ENCODE data around the gene RFX8.
"Not testable (repeated sequence)": the region's sequence is repeated elsewhere in the genome, so short reads cannot be mapped to it uniquely, and the experiment has no call there.

RFX8 gene

DNA sequence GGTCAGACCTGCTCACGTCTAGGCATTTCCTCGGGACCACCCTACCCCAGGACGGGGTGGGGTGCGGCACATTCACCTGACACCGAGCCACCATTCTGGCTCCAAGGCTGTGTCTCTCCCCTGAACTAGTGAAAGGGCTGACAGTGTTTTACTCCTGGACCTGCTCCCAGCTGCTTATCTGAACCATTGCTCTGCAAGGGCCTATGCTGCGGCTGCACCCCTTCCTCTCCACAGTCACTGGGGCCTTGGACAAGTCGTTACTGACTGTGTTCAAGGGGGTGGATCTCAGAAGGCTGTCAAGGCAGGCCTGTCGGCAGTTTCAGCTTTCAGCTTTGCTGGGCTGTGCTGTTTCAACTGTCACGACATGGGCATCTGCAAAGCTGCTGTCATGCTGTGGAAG is 99.3 kb downstream of the RFX8 start:
- no peak for DNase-seq (ENCODE audit: low spot score)

DNA sequence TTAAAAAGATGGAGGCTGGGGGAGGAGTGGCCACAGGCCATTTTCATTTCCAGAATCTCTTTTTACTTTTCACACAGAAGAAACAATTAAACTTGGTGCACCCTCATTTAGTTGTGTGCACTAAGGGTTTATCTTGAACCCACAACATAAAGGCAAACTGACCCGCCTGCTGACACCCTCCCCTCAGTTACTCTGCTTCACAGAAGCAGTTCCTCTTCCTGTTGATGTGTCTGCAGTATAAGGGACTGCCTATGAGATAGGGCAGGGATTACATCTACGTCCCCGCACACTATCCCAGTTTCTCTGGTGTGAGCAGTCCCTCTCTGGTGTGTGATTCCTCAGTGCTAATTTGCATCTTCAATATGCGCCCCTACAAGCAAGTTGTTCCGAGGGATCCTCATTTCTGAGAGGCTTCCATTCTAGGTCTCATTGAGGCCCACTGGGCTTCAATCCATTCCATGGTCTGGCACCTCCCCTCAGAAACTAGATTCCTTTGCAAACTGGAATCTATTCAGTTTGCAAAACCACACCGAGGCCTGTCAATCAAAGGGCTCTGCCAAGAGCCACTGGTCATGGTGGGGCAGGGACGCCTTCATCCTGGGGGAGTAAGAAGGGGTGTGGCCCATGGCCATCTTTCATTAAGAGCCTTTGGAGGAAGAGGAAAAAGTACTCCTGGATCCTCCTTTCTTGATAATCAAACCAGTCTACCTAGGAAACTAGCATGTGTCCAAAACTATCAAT is 99.9 kb downstream of the RFX8 start:
- no peak for DNase-seq (ENCODE audit: low spot score)

DNA sequence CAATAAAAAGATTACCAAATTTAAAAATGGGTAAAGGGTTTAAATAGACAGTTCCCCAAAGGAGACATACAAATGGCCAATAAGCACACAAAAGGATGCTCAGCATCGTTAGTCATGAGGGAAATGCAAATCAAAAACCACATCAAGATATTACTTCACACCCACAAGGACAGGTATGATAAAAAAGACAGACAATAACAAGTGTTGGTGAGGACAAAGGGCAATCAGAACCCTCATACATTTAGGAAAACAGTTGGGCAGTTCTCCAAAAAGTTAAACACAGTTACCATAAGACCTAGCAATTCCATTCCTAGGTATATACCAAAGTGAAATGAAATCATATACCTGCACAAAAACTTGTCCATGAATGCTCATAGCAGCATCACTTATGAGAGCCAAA is 102.1 kb downstream of the RFX8 start:
- DNase-seq (ENCODE audit: low spot score) = no peak

DNA sequence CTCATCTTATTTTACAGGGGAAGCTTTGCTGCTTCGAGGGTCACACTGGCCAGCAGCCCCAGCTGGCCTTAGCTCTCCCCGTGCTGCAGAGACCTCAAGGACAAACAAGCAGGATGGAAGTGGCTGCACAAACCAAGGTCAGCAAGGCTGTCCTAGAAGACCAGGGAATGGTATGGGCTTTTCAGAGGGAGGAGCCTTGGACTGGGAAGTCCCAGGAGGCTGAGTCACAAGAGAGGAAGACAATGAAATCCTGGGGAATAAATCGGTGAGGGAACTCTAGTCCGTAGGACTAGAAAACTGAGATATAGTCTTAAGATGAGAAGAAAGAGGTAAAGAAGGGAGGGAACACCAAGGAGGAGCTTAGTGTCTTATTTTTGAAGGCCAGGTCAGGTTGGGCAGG is 103.3 kb downstream of the RFX8 start:
- no peak for DNase-seq (ENCODE audit: low spot score)

DNA sequence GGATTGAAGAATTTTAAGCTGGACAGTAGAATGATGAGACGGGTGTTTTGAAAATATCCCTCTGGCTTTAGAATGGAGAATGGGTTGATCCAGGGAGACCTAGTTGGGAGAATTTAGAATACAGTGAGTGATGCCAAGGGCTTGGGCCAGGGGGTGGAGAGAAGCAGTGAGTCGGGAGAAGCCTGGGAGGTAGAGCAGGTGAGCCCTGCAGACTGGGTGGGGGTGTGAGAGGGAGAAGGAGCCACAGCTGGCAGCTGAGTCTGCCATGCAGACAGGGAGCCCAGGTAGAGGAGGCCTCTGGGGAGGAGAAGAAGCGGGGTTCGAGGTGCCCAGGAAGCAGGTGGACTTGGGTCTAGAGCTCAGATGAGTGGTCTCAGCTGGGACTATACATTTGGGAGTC is 105.8 kb downstream of the RFX8 start:
- no peak for DNase-seq (ENCODE audit: low spot score)

DNA sequence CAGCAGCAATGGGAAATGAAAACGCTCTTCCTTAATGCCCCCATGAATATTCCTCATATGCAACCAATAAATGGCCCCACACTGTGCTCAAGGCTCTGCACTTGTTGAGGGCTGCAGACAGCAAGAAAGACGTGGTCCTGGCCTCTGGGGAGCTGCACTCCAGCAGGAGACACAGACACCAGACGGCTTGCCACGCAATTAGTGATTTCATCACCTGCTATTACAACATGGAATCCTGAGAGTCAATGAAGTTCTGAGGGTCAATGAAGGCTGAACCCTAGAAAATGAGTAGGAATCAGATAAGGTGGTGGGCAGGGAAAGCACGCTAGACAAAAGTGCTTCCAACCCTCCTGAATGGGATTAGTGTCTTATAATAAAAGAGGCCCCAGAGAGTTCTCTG is 106.5 kb downstream of the RFX8 start:
- DNase-seq (ENCODE audit: low spot score) = no peak

DNA sequence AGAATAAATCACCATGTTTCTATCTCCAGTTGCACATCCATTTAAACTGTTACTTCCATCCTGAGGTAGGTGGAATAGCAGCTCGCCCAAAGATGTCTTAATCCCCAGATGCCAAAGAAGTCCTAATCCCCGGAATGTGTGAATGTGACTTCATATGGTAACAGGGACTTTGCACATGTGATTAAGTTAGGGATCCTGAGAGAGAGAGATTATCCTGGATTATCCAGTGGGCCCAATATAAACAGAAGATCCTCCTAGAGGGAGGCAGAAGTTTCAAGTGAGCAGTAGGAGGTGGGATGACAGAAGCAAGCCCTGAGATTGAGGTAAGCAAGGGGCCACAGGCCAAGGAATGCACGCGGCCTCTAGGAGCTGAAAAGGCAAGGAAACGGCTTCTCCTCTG is 107.4 kb downstream of the RFX8 start:
- no peak for DNase-seq (ENCODE audit: low spot score)

DNA sequence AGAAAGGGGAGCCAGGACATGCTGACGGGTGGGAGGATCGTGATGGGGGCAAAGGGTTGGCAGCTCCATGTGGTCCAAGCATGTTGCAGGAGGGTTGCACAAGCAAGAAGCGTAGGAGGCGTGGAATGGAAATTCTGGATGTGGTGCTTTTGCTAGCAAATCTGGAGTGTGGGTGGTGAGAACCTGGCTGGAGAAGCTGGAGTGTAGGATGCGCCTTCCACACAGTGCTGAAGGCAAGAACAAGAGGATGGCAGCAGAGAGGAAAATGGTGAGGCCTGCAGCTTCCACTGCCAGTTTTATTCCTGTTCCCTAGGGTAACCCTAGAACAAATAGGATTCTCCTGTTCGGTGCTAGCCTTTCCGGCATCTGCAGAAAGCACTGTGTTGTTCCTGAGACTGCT is 110.0 kb downstream of the RFX8 start:
- DNase-seq (ENCODE audit: low spot score) = no peak

DNA sequence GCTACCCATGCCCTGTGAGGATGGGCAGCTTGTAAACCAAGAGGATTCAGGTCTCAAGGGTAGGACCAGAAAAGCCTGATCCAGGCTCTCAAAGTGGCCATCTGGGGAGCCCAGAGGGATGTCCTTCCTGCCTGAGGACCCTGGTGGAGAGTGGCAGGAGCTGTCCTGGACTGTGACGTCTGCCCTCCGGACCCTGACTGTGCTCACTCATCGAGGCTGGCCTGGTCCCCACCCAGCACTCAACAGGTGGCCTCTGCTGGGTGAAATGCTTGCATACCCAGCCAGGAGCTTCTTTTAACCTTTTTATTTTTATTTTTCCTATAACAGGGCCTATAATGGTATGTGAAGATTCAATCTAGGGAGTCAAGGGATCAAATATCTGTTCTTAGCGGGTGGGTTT is 112.1 kb downstream of the RFX8 start:
- no peak for DNase-seq (ENCODE audit: low spot score)

DNA sequence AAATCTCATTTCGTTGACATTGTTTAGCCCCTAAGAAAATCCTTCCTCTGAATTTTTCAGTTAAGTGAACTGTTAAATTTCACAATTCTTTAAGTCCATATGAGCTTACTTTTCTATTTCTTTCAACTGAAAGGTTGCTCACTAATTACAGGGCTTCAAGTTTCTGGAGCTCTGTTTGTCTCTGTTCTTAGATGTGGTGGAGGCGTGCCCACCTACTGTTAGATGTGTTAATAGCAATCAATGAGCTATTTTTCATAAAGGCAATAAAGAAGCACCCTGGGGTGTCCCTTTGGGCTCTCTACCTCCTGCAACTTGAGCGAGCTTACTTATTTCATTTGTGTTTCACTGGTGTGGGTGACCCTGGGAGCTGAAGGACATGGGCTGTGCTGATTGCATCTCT is 112.6 kb downstream of the RFX8 start:
- no peak for DNase-seq (ENCODE audit: low spot score)

DNA sequence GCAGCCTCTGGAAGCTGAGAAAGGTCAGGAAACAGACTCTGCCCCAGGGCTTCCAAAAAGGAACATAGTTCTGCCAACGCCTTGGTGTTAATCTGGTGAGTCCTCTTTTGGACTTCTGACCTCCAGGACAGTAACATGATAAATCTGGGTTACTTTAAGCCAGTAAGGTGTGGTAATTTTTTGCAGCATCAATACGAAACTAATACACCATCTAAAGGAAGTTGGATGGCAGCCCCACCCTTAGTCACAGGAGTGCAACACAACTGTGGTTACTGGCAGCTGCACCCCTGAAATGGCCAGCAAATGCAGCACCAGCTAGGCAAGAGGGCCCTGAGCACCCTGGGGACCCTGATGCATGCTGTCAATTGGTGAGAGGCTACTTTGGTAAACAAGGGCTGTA is 113.4 kb downstream of the RFX8 start:
- no peak for DNase-seq (ENCODE audit: low spot score)

DNA sequence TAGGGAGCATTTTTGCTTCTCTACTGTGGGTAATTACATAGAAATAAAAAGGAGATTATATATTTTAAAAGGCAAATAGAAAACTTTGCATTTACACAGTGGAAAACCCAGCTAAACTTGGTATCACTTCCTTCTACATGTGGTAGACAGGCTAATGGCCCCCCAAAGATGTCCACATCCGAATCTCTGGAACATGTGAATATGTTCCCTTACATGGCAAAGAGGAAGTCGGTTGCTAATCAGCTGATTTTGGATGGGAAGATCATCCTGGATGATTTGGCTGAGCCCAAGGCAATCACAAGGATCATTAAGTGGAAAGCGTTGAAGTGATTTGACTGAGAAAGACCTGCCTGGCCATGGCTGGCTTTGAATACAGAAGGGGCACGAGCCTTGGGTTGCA is 113.8 kb downstream of the RFX8 start:
- DNase-seq (ENCODE audit: low spot score) = no peak

DNA sequence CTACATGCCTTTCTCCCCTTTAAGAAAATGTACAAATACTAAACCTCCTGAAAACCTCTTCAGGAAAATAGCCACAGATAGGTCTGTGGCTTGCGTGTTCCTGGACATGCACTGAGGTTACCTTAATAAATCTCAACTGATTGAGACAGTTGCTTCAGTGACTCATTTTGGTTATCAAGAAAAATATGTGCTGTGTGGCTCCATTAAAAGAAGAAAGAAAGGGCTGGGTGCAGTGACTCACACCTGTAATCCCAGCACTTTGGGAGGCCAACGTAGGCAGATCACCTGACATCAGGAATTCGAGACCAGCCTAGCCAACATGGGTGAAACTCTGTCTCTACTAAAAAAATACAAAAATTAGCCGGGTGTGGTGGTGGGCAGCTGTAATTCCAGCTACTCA is 114.7 kb downstream of the RFX8 start:
- DNase-seq (ENCODE audit: low spot score) = no peak

DNA sequence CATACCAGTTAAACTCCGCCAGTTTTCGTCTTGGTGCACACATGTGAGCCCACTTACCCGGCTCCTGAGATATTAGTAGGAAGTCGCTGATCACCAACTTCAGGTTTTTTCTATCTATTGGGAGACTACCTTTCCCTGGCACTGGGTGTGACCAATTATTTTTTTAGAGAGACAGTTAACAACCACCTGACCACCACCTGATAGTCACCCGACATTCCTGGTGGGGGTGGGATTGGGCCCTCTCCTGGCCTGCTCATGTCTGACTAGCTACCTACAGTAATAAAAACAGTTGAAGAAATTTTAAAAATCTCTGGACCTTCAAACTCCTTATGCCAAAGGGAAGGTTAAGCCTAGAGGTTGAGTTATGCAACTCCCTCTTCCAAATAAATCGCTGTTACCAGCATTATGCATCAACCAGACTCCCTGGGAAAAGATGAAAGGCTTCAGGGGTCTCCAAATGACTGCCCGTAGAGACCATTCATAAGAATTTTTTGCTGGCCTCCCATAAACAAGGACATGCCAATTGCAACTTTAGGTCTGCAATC is 115.4 kb downstream of the RFX8 start:
- DNase-seq (ENCODE audit: low spot score) = no peak

DNA sequence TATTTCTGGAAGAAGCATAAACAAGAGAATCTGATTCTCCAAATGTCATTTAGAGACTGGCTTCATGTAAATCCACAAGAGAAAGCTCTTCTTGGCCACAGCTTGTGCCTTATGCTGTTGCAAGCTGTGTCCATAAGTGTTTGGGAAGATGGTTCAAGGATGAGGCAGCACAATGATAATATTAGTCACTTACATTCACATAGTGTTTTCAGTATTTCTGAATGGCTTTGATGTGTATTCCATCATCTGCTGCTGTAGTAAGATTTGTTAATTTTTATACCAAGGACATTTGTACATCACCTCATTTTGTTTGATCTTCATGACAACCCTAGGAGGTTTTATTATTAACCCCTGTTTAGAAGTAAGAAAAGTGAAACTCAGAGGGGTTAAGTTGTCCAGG is 117.5 kb downstream of the RFX8 start:
- no peak for DNase-seq (ENCODE audit: low spot score)

DNA sequence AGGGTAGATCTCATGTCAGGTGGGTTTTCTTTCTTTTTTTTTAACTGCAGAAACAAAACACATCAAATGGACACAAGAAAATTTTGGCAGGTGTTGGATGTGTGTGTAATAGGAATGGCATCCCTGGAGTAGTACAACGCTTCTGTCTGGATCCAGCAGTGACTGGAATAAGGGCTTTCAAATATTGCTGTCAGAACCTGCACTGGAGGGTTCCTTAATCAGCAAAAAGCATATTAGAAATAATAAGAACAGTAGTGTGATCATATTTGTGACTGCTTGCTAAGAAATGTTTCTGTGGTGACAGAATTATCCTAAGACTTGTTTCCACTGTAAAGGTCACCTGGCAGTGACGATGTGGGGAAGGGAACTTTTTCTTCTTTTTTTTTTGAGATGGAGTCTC is 118.4 kb downstream of the RFX8 start:
- DNase-seq (ENCODE audit: low spot score) = no peak

DNA sequence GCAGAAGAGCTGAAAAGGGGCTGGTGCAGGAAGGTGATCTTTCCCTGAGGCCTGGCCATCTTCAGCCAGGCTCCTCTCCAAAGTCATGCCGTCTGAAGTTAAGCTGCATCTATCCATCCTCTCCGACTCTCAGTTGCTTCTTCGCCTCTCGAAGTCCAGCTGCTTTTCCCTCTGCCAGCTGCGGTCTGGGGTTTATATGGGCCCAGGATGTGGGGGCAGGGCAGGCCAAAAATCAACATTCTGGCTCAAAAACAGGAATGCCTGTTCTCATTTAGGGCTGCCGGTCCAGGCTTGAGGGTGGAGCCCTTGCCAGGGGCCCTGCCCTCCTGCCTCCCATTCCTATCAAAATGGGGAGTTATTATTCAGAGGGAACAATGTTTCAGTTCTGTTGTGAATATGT is 118.9 kb downstream of the RFX8 start:
- no peak for DNase-seq (ENCODE audit: low spot score)

DNA sequence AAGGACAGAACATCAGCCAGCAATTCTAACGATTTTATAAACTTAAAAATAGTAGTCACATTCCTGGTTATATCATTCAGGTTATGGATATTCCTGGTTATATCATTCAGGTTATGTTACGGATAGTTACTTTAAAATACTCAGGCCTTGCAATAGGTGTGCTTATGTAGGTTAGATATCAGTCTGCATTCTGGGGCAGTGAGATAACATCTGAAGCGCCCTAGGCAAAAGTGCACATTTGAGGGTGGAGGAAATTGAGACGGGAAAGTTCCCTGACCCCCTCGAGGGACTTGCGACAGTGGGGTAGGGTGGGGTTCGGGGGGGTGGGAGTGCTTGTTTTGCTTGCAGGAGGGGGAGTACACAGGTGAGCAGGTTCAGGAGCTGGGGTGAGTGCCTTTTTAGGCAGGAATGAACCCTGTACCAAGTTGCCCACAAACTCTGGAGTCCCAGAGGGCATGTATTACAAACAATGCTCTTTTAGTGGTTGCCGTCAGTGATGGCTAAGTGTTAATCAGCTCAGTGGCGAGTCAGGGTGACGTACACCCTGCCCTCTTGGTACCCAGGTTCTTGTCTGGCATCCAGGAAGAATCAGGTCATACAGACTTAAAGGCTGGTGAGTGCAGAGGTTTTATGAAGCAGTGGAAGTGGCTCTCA is 119.4 kb downstream of the RFX8 start:
- no peak for DNase-seq (ENCODE audit: low spot score)

DNA sequence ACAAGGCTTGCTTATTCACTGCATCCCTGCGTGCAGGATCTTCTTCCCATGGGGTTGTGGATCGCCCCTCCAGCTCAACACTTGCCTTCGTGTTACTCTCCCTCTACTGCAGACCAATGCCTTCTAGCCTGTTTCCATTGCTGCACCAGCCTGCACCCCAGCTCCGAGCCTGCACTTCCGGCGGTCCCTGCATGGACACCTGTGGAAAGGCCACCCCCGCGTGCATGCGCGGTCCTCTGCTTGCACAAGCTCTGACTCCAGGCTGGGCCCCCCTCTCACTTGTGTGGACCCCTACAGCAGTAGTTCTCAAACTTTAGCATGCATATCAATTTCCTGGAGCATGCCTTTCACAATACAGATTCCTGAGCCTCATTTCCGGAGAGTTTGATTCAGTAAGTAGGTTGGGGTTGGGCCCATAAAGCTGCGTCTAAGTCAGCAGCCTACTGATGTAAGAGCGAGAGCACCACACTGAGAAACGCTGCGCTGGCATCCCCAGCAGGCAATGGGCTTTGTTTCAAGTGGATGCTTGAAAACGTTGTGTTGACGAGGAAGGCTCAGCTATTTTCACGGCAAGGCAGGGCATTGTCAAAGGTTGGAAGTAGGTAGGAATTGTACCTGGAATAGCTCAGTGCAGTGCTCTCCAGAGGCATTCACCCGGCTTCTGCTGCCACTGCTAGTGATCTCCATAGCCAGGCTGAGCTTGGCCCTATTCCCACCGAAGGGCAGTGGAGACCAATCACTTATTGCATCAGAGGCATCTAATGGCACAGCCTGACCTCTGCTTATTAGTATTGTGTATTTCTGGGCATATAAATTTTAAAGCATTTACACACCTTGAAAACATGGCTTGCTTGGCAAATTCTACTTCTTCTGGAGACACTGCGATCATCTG is 120.2 kb downstream of the RFX8 start:
- no peak for DNase-seq (ENCODE audit: low spot score)

DNA sequence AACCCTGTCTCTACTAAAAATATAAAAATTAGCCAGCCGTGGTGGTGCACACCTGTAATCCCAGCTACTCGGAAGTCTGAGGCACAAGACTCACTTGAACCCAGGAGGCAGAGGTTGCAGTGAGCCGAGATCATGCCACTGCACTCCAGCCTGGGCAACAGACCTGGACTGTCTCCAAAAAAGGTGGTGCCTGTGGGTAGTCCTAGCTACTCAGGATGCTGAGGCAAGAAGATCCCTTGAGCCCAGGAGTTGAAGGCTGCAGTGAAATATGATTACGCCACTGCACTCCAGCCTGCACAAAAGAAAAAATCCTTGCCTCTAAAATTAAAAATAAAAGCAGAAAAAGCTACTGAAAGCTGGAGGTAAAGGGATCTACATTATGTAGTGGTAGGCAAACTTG is 122.3 kb downstream of the RFX8 start:
- DNase-seq (ENCODE audit: low spot score) = not testable (repeated sequence)

DNA sequence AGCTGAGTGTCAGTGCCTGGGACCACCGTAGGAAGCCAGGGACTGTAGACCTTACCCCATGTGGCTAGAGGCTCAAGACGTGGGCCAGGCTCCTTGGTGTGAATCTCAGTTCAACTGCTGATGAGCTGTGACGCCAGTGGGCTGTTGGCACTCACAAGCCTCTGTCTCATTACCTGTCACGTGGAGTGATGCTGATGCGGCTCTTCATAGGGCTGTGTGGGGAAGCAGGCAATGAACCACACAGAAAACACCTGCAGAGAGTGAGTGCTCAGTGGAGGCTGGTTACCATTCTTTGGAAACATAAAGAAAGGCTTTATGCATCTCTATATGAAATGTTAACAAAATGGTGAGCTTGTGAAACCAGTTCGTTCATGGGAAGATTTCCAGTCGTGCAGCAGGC is 123.7 kb downstream of the RFX8 start:
- DNase-seq (ENCODE audit: low spot score) = no peak

DNA sequence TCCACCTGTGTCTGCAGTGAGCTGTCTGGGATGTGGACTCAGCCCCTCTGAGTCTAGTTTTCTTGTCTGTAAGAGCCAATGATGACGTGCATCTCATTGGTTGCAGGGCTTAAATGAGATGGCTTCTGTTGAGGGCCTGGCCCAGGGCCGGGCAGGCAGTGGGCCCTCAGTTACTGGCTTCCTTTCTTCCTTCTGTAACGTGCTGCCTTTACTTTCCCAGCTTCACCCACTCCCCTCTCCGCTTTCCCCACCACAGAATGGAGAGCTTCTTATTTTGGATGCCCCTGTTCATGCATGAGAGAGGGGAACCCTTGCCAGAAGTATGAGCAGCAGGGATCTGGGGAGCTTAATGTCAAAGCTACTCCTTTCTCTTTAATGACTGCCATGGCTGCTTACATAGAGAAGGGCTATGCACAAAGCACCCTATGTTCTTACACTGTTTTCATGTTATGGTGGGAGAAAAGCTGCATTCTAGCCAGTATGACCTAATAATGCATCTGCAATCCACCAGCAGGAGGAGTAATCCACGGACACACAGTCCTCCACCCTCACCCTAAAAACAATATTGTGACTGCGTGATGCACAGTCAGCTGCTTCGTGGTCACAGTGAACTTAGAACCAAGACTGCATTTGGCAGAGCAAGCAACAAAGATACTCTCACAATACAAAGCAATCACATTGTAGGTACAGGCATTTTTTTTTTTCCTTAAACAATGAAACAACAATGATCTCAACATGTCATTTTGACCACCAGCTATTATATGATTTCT is 124.8 kb downstream of the RFX8 start:
- no peak for DNase-seq (ENCODE audit: low spot score)
